ENCODE measurements around the gene THSD4. TPM values are rescaled to one million over a fixed set of nuclear protein-coding genes. Genes with fewer than 3 reads are reported as not detected.

The THSD4 gene
- total RNA-seq, 2 experiments from 2014 or later = not detected

- DNase-seq (no peak), ATAC-seq (no peak)
- no peaks in the 10 kb centered on the region for H3K4me1 Mint-ChIP-seq (ENCODE audit: low read depth)
- no peak for TF ChIP-seq CTCF (IDR thresholded peaks at IDR 0.05)
- H3K36me3 Mint-ChIP-seq (ENCODE audit: low read depth) = peaks cover 2% of the 10 kb centered on the region
- no peak overlapping the region for H3K27ac Mint-ChIP-seq
- ChIA-PET CTCF (no interaction called here), POLR2A (no interaction called here)
- peaks cover 12% of the 10 kb centered on the region for H3K9me3 Mint-ChIP-seq
- intact Hi-C loops (cut with micrococcal nuclease) = no loop called here
- H3K27me3 Mint-ChIP-seq = peaks cover 14% of the 10 kb centered on the region
- no peak overlapping the region for H3K4me3 Mint-ChIP-seq
Measured at GRCh38 chr15:71588746-71589145, 473.5 kb downstream of the THSD4 start.

- no peak for TF ChIP-seq CTCF (IDR thresholded peaks at IDR 0.05)
- no peak overlapping the region for H3K27ac Mint-ChIP-seq
- peaks cover 4% of the 10 kb centered on the region for H3K9me3 Mint-ChIP-seq
- no peak for ATAC-seq
- no peaks in the 10 kb centered on the region for H3K4me1 Mint-ChIP-seq (ENCODE audit: low read depth)
- CTCF ChIA-PET = interaction anchor here (1.2 kb wide), 1 partner anchor 11 kb away, joined by 3 read pairs; no protein-coding TSS in a partner anchor
- POLR2A ChIA-PET = no interaction called here
- no peaks in the 10 kb centered on the region for H3K36me3 Mint-ChIP-seq (ENCODE audit: low read depth)
- DNase-seq = no peak
- intact Hi-C loops (cut with micrococcal nuclease) = no loop called here
- H3K27me3 Mint-ChIP-seq = peaks cover 6% of the 10 kb centered on the region
- no peak overlapping the region for H3K4me3 Mint-ChIP-seq
Measured at GRCh38 chr15:71591057-71591456, 475.8 kb downstream of the THSD4 start.

- no peak for ATAC-seq
- peaks cover 6% of the 10 kb centered on the region for H3K27me3 Mint-ChIP-seq
- intact Hi-C loops (cut with micrococcal nuclease) = no loop called here
- H3K4me1 Mint-ChIP-seq (ENCODE audit: low read depth) = no peaks in the 10 kb centered on the region
- H3K9me3 Mint-ChIP-seq = no peaks in the 10 kb centered on the region
- CTCF ChIA-PET = no interaction called here
- no peak overlapping the region for H3K4me3 Mint-ChIP-seq
- no peak overlapping the region for H3K27ac Mint-ChIP-seq
- no peaks in the 10 kb centered on the region for H3K36me3 Mint-ChIP-seq (ENCODE audit: low read depth)
- TF ChIP-seq CTCF (IDR thresholded peaks at IDR 0.05) = no peak
- POLR2A ChIA-PET = no interaction called here
- no peak for DNase-seq
Measured at GRCh38 chr15:71592203-71592602, 476.9 kb downstream of the THSD4 start.

GRCh38 chr15:71595846-71596553, 480.7 kb downstream of the THSD4 start:
- H3K36me3 Mint-ChIP-seq (ENCODE audit: low read depth) = no peaks in the 10 kb centered on the region
- ATAC-seq (no peak), DNase-seq (no peak)
- TF ChIP-seq CTCF (IDR thresholded peaks at IDR 0.05) = no peak
- intact Hi-C loops (cut with micrococcal nuclease) = no loop called here
- H3K4me1 Mint-ChIP-seq (ENCODE audit: low read depth) = no peaks in the 10 kb centered on the region
- H3K9me3 Mint-ChIP-seq = no peaks in the 10 kb centered on the region
- ChIA-PET POLR2A (no interaction called here), CTCF (no interaction called here)
- no peak overlapping the region for H3K4me3 Mint-ChIP-seq
- H3K27ac Mint-ChIP-seq = no peak overlapping the region
- H3K27me3 Mint-ChIP-seq = peaks cover 3% of the 10 kb centered on the region

GRCh38 chr15:71596672-71597071, 481.4 kb downstream of the THSD4 start:
- intact Hi-C loops (cut with micrococcal nuclease) = no loop called here
- DNase-seq = no peak
- TF ChIP-seq CTCF (IDR thresholded peaks at IDR 0.05) = no peak
- no peaks in the 10 kb centered on the region for H3K36me3 Mint-ChIP-seq (ENCODE audit: low read depth)
- ChIA-PET CTCF (no interaction called here), POLR2A (interaction anchor here (0.6 kb wide), 1 partner anchor 533 kb away, joined by 3 read pairs; no protein-coding TSS in a partner anchor)
- peaks cover 2% of the 10 kb centered on the region for H3K27me3 Mint-ChIP-seq
- no peaks in the 10 kb centered on the region for H3K4me1 Mint-ChIP-seq (ENCODE audit: low read depth)
- ATAC-seq = no peak
- H3K27ac Mint-ChIP-seq = no peak overlapping the region
- no peaks in the 10 kb centered on the region for H3K9me3 Mint-ChIP-seq
- H3K4me3 Mint-ChIP-seq = no peak overlapping the region

Data from activated CD8-positive, alpha-beta T cell treated with anti-CD3 and anti-CD28 coated beads for 36 hours (primary cell).